ENCODE data around the gene ACOXL.
"Not testable (repeated sequence)": the region's sequence is repeated elsewhere in the genome, so short reads cannot be mapped to it uniquely, and the experiment has no call there.

The ACOXL gene

DNA sequence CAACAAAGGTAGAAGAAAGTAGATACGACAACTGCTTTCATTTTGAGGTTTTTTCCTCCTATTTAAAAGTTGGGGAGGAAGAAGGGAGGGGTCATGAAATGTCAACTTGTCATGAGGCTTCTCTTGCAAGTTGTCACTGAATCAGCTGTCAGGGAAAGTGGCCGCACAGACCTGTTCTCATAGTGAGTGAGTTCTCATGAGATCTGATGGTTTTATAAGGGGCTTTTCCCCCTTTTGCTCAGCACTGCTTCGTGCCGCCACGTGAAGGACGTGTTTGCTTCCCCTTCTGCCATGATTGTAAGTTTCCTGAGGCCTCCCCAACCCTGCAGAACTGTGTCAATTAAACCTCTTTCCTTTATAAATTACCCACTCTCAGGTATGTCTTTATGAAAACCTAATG is 312.9 kb downstream of the ACOXL start:
- H3K27me3 ChIP-seq (ENCODE audit: control insufficient read depth, insufficient read depth, low read length) = not testable (repeated sequence)

DNA sequence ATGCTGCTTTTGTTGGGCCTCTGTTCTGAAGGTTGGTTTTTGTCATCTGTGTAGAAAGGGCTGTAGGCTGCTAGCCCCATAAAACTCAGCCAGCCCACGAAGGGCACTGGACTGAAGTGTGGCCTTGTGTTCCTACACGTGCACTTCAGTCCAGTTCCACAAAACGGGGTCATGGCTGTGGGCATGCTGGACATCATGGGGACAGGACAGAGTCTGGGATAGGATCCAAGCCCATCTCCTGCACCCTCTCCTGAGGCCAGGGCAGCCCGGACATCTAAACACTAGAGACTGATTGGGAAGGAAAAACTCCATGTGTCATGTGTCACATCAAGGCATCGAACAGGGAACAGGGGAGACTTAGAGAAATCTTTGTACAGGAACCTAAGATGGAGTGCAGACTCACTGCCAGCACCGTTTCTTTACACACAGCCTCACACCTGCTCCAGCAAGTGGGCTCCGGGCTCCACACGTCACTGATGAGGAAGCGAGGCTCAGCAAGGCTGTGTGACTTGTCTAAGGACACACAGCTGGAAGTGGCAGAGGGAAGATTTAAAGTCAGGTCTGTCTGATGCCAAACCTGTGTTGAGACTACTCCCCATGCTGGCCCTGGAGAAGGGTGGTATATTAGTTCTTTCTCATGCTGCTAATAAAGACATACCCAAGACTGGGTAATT is 313.5 kb downstream of the ACOXL start:
- Histone ChIP-seq H3K27ac (ENCODE audit: low read length) (no peak overlapping the region), H3K9me3 (ENCODE audit: control insufficient read depth, low read depth, low read length) (no peaks in the 10 kb centered on the region), H3K4me1 (ENCODE audit: control insufficient read depth, low read depth, low read length) (no peaks in the 10 kb centered on the region), H3K36me3 (ENCODE audit: control insufficient read depth, low read depth, low read length) (no peaks in the 10 kb centered on the region), H3K9ac (ENCODE audit: low read length) (no peak overlapping the region), H3K27me3 (ENCODE audit: control insufficient read depth, insufficient read depth, low read length) (no peaks in the 10 kb centered on the region), H3K4me3 (ENCODE audit: low read length) (no peak overlapping the region)

More for the DNA sequence above, 312.9 kb downstream of the ACOXL start:
- not testable (repeated sequence) for H3K4me3 ChIP-seq (ENCODE audit: low read length); H3K4me1 ChIP-seq (ENCODE audit: control insufficient read depth, low read depth, low read length); H3K9me3 ChIP-seq (ENCODE audit: control insufficient read depth, low read depth, low read length); H3K27ac ChIP-seq (ENCODE audit: low read length); H3K36me3 ChIP-seq (ENCODE audit: control insufficient read depth, low read depth, low read length); H3K9ac ChIP-seq (ENCODE audit: low read length)

DNA sequence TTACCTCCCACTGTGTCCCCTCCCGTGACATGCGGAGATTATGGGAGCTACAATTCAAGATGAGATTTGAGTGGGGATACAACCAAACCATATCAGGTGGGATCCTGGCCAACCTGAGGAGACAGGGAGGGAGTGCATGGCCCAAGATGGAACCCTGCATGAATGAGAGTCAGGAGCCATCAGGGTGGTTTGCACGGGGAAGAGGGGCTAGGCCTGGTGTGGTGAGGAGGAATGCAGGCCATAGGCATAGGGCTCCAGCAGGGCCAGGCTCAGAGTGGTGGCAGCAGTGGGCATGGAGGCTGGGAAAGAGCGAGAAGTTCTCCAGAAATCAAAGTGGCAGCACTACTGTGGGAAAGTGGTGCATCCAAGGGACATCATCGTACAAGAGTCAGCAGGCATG is 314.3 kb downstream of the ACOXL start:
- Histone ChIP-seq H3K27ac (ENCODE audit: low read length) (no peak overlapping the region), H3K27me3 (ENCODE audit: control insufficient read depth, insufficient read depth, low read length) (no peaks in the 10 kb centered on the region), H3K4me1 (ENCODE audit: control insufficient read depth, low read depth, low read length) (no peaks in the 10 kb centered on the region), H3K9ac (ENCODE audit: low read length) (no peak overlapping the region), H3K9me3 (ENCODE audit: control insufficient read depth, low read depth, low read length) (no peaks in the 10 kb centered on the region), H3K36me3 (ENCODE audit: control insufficient read depth, low read depth, low read length) (no peaks in the 10 kb centered on the region), H3K4me3 (ENCODE audit: low read length) (no peak overlapping the region)

DNA sequence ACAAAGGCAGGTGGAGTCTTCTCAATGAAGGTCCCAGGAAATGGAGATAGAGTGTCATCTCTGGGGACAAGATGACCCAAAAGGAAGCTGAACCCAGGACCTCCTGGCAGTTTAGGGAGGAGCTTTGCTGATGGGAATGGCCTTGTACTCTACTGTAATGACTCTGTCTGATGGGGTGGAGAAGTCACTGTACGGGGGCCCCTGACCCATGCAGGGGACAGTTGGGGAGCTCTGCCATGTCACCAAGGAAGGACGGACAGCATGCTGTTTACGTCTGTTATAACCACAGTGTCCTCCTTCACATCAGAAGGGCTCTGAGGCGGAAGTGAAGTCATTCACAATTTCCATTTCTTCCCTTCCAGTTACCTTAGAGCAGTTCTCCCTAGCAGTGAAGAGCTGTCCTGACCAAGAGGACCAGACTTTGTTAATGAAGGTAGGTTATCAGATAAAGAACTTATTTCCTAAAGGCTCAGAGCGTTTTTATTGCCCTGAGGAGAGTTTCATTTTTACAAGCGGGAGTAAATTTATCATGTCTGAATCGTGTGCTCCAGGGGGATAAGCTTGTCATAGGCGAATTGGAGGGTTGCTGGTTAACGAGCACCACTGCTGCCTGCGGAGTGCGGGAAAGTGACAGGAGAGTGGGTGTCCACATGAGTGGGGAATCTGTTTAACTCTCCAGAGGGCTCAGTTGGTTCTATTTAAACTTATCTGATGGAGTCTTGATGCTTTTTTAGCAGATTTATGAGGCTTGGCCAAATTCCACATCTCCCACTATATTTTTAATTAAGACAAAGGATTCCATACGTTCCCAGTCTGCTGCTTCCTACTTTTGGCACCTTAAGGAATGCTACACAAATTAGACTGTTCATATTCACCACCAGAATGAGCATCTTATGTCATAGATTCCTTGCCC is 316.7 kb downstream of the ACOXL start:
- Histone ChIP-seq H3K36me3 (ENCODE audit: control insufficient read depth, low read depth, low read length) (no peaks in the 10 kb centered on the region), H3K9me3 (ENCODE audit: control insufficient read depth, low read depth, low read length) (no peaks in the 10 kb centered on the region), H3K27me3 (ENCODE audit: control insufficient read depth, insufficient read depth, low read length) (no peaks in the 10 kb centered on the region), H3K4me1 (ENCODE audit: control insufficient read depth, low read depth, low read length) (no peaks in the 10 kb centered on the region), H3K9ac (ENCODE audit: low read length) (no peak overlapping the region), H3K4me3 (ENCODE audit: low read length) (no peak overlapping the region), H3K27ac (ENCODE audit: low read length) (no peak overlapping the region)

DNA sequence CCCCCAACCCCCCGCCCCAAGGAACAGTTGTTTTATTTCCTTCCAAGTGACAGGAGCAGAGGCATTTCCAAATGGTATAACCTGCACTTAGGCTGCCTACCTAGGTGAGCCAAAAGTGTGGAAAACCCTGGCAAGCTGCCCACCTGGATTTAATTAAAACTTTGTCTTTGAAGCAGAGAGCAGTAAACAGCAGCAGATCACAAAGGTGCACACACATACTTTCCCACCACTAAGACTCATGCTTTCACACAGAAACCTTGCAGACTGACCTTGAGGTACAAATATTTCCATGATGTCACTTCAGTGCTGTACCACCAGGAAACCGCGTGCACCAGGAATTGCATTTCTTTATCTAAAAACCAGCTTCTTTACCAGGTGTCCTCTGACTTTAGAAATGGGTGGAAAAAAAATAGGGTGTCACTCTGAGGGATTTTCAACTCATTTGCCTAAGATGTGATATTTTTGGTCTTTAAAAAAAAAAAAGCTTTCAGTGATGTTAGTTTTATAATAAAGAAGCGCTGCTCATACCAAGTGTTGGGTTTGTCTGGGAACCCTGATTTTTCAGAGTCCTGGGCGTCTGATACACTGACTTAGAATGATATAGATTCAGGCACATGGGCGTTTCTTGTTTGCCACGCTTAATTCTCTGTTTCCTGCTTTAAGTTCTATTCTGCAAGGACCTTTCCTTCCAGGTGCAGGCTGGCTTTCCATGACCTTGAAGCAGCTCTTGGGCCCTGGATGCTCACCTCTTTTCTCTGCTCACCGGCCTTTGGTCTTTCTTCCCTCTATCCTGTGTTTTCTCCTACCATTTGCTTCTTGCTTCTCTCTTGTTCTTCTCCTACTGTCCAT is 317.6 kb downstream of the ACOXL start:
- no peaks in the 10 kb centered on the region for H3K4me1 ChIP-seq (ENCODE audit: control insufficient read depth, low read depth, low read length)
- H3K27me3 ChIP-seq (ENCODE audit: control insufficient read depth, insufficient read depth, low read length) = no peaks in the 10 kb centered on the region
- H3K4me3 ChIP-seq (ENCODE audit: low read length) = no peak overlapping the region
- H3K9me3 ChIP-seq (ENCODE audit: control insufficient read depth, low read depth, low read length) = no peaks in the 10 kb centered on the region
- H3K27ac ChIP-seq (ENCODE audit: low read length) = no peak overlapping the region
- no peak overlapping the region for H3K9ac ChIP-seq (ENCODE audit: low read length)
- no peaks in the 10 kb centered on the region for H3K36me3 ChIP-seq (ENCODE audit: control insufficient read depth, low read depth, low read length)

DNA sequence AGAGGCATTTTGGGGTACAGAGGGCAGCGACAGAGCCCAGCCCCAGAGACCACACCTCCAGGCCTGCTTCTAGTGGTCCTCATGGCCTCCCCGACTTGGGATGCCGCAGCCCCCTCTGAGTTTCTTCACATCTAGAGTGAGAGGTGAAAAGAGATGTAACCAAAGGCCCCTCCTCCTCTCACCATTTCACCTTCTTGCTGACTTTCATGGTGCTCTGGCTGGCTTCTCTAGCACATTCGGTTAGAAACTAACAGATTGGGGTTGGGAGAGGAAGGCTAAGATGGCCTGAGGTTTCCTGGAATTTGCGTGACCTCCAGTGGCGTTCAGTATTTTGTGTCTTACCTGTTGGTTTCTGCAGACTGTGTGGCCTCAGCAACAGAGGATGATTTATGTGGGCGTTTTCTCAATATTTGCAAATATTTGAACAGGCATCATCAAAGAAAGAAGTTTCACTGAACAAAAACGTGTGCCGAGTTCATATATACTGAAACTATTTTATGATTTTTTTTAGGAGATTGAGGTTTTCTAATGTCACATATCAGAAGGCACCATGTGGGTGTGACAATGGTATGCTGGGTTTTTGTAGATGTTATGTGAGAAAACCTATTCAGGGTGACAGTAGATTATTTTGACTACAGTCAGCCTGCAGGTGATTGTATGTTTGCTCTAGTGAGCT is 318.5 kb downstream of the ACOXL start:
- Histone ChIP-seq H3K9me3 (ENCODE audit: control insufficient read depth, low read depth, low read length) (no peaks in the 10 kb centered on the region), H3K27ac (ENCODE audit: low read length) (no peak overlapping the region), H3K4me3 (ENCODE audit: low read length) (no peak overlapping the region), H3K9ac (ENCODE audit: low read length) (no peak overlapping the region), H3K27me3 (ENCODE audit: control insufficient read depth, insufficient read depth, low read length) (no peaks in the 10 kb centered on the region), H3K36me3 (ENCODE audit: control insufficient read depth, low read depth, low read length) (no peaks in the 10 kb centered on the region), H3K4me1 (ENCODE audit: control insufficient read depth, low read depth, low read length) (no peaks in the 10 kb centered on the region)

DNA sequence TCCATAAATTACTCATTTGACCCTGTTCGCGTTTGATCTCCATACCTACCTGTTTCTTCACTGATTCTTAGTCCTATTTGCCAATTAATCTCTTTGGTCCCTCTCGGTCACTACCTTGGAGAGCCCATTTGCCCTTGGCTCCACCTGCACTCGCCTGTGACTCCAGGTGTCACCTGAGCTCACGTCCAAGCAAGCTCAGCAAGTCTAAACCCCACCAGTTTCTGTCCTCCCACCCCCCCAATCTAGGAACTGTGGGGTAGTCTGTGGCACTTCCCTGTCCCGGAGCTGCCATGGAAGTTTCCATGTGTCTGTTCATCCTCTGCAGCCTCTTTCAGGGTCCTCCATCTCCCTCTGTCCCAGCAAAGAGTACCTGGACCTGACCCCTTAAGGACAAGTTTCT is 320.2 kb downstream of the ACOXL start:
- Histone ChIP-seq H3K27ac (ENCODE audit: low read length) (no peak overlapping the region), H3K27me3 (ENCODE audit: control insufficient read depth, insufficient read depth, low read length) (no peaks in the 10 kb centered on the region), H3K4me1 (ENCODE audit: control insufficient read depth, low read depth, low read length) (no peaks in the 10 kb centered on the region), H3K36me3 (ENCODE audit: control insufficient read depth, low read depth, low read length) (no peaks in the 10 kb centered on the region), H3K4me3 (ENCODE audit: low read length) (no peak overlapping the region), H3K9me3 (ENCODE audit: control insufficient read depth, low read depth, low read length) (no peaks in the 10 kb centered on the region), H3K9ac (ENCODE audit: low read length) (no peak overlapping the region)

DNA sequence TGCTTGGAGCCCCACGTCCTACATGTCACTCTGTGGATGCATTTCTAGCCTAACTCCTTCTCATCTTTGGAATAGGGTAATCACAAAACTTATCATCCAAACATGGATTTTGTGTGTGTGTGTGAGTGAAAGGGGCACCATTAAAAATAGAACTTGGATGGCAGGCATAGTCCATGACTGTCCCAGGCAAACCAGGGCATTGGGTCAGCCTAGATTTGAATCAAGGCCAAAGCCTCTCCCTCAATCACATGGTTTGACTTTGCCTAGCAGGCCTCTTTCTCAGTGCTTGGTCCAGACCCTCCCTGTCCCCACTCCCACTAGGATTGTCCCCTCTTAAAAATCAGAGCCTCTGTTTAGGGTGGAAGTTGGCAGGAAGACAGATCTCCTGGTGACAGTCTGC is 320.9 kb downstream of the ACOXL start:
- H3K36me3 ChIP-seq (ENCODE audit: control insufficient read depth, low read depth, low read length) = no peaks in the 10 kb centered on the region
- no peaks in the 10 kb centered on the region for H3K9me3 ChIP-seq (ENCODE audit: control insufficient read depth, low read depth, low read length)
- no peak overlapping the region for H3K4me3 ChIP-seq (ENCODE audit: low read length)
- H3K4me1 ChIP-seq (ENCODE audit: control insufficient read depth, low read depth, low read length) = no peaks in the 10 kb centered on the region
- no peak overlapping the region for H3K27ac ChIP-seq (ENCODE audit: low read length)
- H3K9ac ChIP-seq (ENCODE audit: low read length) = no peak overlapping the region
- H3K27me3 ChIP-seq (ENCODE audit: control insufficient read depth, insufficient read depth, low read length) = no peaks in the 10 kb centered on the region

DNA sequence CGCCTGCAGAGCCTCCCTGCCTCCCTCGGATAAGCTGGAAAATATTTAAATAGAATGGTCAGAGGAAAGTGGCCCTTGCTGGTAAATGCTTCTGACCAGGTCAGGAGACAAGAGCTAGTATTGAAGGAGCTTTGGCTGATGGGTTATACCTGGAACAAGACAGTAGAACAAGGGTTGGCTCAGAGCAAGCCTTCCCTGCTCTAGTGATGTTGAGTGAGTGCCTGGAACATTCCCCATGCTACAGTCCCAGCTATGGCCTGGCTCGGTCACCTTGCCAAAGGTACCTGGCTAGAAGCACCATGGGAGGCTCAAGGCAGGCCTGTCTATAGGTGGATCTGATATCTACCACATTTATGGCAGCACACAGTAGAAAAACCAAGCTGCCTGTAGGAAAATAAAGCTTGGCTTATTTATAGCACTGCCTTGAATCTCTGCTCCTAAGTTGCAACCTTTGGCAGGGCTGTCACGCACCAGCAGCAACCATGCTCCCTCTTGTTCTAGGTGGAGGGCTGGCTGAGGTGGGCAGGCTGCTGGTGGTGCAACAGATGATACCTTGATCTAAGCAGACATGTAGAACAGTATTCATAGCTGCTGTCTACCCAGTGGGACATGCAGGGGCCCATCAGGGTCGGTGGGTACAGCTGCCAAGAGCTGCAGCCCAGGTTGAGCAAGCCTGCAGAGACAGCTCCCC is 321.6 kb downstream of the ACOXL start:
- Histone ChIP-seq H3K27ac (ENCODE audit: low read length) (no peak overlapping the region), H3K36me3 (ENCODE audit: control insufficient read depth, low read depth, low read length) (no peaks in the 10 kb centered on the region), H3K4me1 (ENCODE audit: control insufficient read depth, low read depth, low read length) (no peaks in the 10 kb centered on the region), H3K9me3 (ENCODE audit: control insufficient read depth, low read depth, low read length) (no peaks in the 10 kb centered on the region), H3K4me3 (ENCODE audit: low read length) (no peak overlapping the region), H3K9ac (ENCODE audit: low read length) (no peak overlapping the region), H3K27me3 (ENCODE audit: control insufficient read depth, insufficient read depth, low read length) (no peaks in the 10 kb centered on the region)

DNA sequence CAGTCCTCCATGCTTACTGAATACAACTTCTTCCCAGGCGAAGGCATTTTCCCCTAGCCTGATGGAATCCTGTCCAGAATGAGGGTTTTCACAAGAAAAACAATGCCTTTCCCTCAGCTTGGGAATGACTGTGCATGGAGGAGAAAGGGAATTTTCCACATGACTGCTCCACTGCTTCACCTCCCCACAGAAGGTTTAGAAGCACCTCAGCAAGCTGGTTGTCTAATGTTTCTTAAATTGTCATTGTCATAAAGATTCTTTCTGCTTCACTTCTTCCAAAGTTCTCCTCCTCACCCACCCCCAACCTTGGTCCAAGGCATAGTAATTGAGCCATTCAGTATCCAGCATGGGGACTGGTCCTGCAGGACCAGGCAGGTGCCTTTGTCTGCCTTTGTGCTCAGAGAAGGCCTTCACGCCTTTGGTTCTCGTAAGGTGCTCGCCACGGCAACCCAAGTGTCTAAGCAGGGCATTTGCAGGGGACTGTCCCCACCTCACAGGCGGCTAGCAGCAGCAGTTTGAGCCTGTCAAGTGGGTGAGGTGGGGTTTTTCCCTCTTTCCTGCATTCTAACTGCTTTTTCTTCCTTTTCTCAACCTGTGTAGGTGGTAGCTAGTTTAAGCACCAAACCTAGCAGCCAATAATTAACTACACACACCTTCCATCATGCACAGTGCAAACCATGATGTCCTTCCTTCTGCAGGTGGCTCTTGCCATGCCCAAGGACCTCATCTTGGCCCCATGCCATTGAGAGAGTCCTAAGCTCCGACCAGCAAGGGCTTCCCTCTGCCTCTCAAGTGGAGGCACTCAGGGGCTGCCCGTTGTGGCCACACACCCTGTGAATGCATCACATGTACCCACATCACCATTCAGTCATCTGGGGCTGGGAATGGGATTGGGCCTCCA is 322.7 kb downstream of the ACOXL start:
- no peak overlapping the region for H3K27ac ChIP-seq (ENCODE audit: low read length)
- no peak overlapping the region for H3K4me3 ChIP-seq (ENCODE audit: low read length)
- no peaks in the 10 kb centered on the region for H3K27me3 ChIP-seq (ENCODE audit: control insufficient read depth, insufficient read depth, low read length)
- no peak overlapping the region for H3K9ac ChIP-seq (ENCODE audit: low read length)
- H3K9me3 ChIP-seq (ENCODE audit: control insufficient read depth, low read depth, low read length) = no peaks in the 10 kb centered on the region
- H3K4me1 ChIP-seq (ENCODE audit: control insufficient read depth, low read depth, low read length) = no peaks in the 10 kb centered on the region
- H3K36me3 ChIP-seq (ENCODE audit: control insufficient read depth, low read depth, low read length) = no peaks in the 10 kb centered on the region
